ENCODE results near the gene LAMP1.
"Not testable (repeated sequence)": the region's sequence is repeated elsewhere in the genome, so short reads cannot be mapped to it uniquely, and the experiment has no call there.

LAMP1 gene

GRCh38 chr13:113355621-113356020 is 58.6 kb downstream of the LAMP1 start:
- no peak for DNase-seq (ENCODE audit: low read depth in 2 of 2)

GRCh38 chr13:113356596-113356995 is 59.6 kb downstream of the LAMP1 start:
- no peak for DNase-seq (ENCODE audit: low read depth in 2 of 2)

- DNase-seq (ENCODE audit: low read depth in 2 of 2), result no peak
These were observed 60.5 kb downstream of the LAMP1 start for GRCh38 chr13:113357529-113357928.

- DNase-seq (ENCODE audit: low read depth in 2 of 2), result no peak
These were observed 61.7 kb downstream of the LAMP1 start for GRCh38 chr13:113358653-113359190.

GRCh38 chr13:113359571-113359970 is 62.5 kb downstream of the LAMP1 start:
- DNase-seq (ENCODE audit: low read depth in 2 of 2), result no peak

GRCh38 chr13:113360446-113360845 is 63.4 kb downstream of the LAMP1 start:
- no peak for DNase-seq (ENCODE audit: low read depth in 2 of 2)

- DNase-seq (ENCODE audit: low read depth in 2 of 2), result no peak
These were observed 64.4 kb downstream of the LAMP1 start for GRCh38 chr13:113361406-113361805.

- DNase-seq (ENCODE audit: low read depth in 2 of 2), result no peak
These were observed 67.4 kb downstream of the LAMP1 start for GRCh38 chr13:113364311-113364889.

GRCh38 chr13:113364901-113365582 is 68.0 kb downstream of the LAMP1 start:
- DNase-seq (ENCODE audit: low read depth in 2 of 2), result no peak

- DNase-seq (ENCODE audit: low read depth in 2 of 2), result no peak
These were observed 68.5 kb downstream of the LAMP1 start for GRCh38 chr13:113365583-113365970.

- no peak for DNase-seq (ENCODE audit: low read depth in 2 of 2)
These were observed 69.0 kb downstream of the LAMP1 start for GRCh38 chr13:113365971-113366588.

GRCh38 chr13:113367020-113367560 is 70.1 kb downstream of the LAMP1 start:
- DNase-seq (ENCODE audit: low read depth in 2 of 2), result no peak

- DNase-seq (ENCODE audit: low read depth in 2 of 2), result no peak
These were observed 70.7 kb downstream of the LAMP1 start for GRCh38 chr13:113367771-113368170.

- not testable (repeated sequence) for DNase-seq (ENCODE audit: low read depth in 2 of 2)
These were observed 71.3 kb downstream of the LAMP1 start for GRCh38 chr13:113368353-113368752.

- DNase-seq (ENCODE audit: low read depth in 2 of 2), result no peak
These were observed 72.2 kb downstream of the LAMP1 start for GRCh38 chr13:113369189-113369588.

- DNase-seq (ENCODE audit: low read depth in 2 of 2), result no peak
These were observed 72.8 kb downstream of the LAMP1 start for GRCh38 chr13:113369881-113370280.

- DNase-seq (ENCODE audit: low read depth in 2 of 2), result no peak
These were observed 74.0 kb downstream of the LAMP1 start for GRCh38 chr13:113371061-113371460.

GRCh38 chr13:113371701-113372100 is 74.7 kb downstream of the LAMP1 start:
- DNase-seq (ENCODE audit: low read depth in 2 of 2), result not testable (repeated sequence)
